Suprapubic skin (tissue), 4 donors: ENCODE measurements around the gene KCNH1. TPM values are rescaled to one million over a fixed set of nuclear protein-coding genes. Genes with fewer than 3 reads are reported as not detected.

Experiments used
- DNase-seq, 2 donors: peaks; one replicate each; pipeline ENCODE4 v3.0.0-alpha.2; 2019; ENCODE audit warnings: low spot score in 2 of 2
- H3K27ac ChIP-seq: fragments of 200-600 bp; sonication (generic); one replicate; pipeline ENCODE4 v1.5.1; 2019
- H3K27me3 ChIP-seq: fragments of 200-600 bp; sonication (generic); one replicate; pipeline ENCODE4 v1.5.1; 2019
- H3K36me3 ChIP-seq: fragments of 200-600 bp; sonication (generic); one replicate; pipeline ENCODE4 v1.5.1; 2019
- H3K4me1 ChIP-seq: fragments of 200-600 bp; sonication (generic); one replicate; pipeline ENCODE4 v1.5.1; 2019
- H3K4me3 ChIP-seq: fragments of 200-600 bp; sonication (generic); one replicate; pipeline ENCODE4 v1.5.1; 2019; ENCODE audit warnings: mild to moderate bottlenecking
- H3K9me3 ChIP-seq: fragments of 200-600 bp; sonication (generic); one replicate; pipeline ENCODE4 v1.5.1; 2019
- CTCF ChIP-seq, 2 donors: fragments of 200-600 bp in 1 of 2; fragments of 450-650 bp in 1 of 2; sonication (generic) in 1 of 2; IDR thresholded peaks; one replicate each; pipeline ENCODE4 v1.5.1; 2016 to 2019; ENCODE audit warnings: antibody characterized with exemption in 2 of 2, mild to moderate bottlenecking in 1 of 2, moderate library complexity in 1 of 2
- EP300 ChIP-seq: sonication (generic); formaldehyde crosslinking; IDR thresholded peaks from one replicate; pipeline ENCODE4 v1.6.1; 2017; ENCODE audit warnings: antibody characterized with exemption
- POLR2A ChIP-seq, 2 donors: fragments of 450-650 bp; IDR thresholded peaks; one replicate each; pipeline ENCODE4 v1.6.1; 2017; ENCODE audit warnings: antibody characterized with exemption in 2 of 2, mild to moderate bottlenecking in 2 of 2, moderate library complexity in 2 of 2
- POLR2AphosphoS5 ChIP-seq, 3 donors: sonication (generic); formaldehyde crosslinking; IDR thresholded peaks; one replicate each; pipeline ENCODE4 v1.6.1; 2017; ENCODE audit warnings: antibody characterized with exemption in 3 of 3
- WGBS: methylation state at CpG from one replicate; pipeline ENCODE4 v1.1.5; 2018; 5-methylcytosine and 5-hydroxymethylcytosine counted together
- total RNA-seq, 4 donors: library from RNA; depleted of rRNA; stranded (reverse); fragments of >200 nt; gene quantifications; one replicate each; pipeline ENCODE4 v1.1.0, GENCODE V29; 2016

KCNH1 gene
- total RNA-seq, 4 donors from 2014 or later = 1.1 TPM; not detected in 3

GRCh38 chr1:210769473-210769872 is 364.5 kb downstream of the KCNH1 start:
- H3K27ac ChIP-seq = no peak overlapping the region
- TF ChIP-seq POLR2A (IDR thresholded peaks at IDR 0.05) (no peak), POLR2AphosphoS5 (IDR thresholded peaks at IDR 0.05) (no peak), EP300 (no peak), CTCF (IDR thresholded peaks at IDR 0.05) (no peak)
- DNase-seq = no peak
- H3K27me3 ChIP-seq = no peaks in the 10 kb centered on the region
- H3K9me3 ChIP-seq = no peaks in the 10 kb centered on the region
- H3K4me3 ChIP-seq = no peak overlapping the region
- H3K4me1 ChIP-seq = no peaks in the 10 kb centered on the region
- 75% methylated on average over 4 of the region's 4 CpGs for WGBS
- no peaks in the 10 kb centered on the region for H3K36me3 ChIP-seq

GRCh38 chr1:210764536-210764935 is 369.4 kb downstream of the KCNH1 start:
- H3K4me3 ChIP-seq = no peak overlapping the region
- peaks cover 11% of the 10 kb centered on the region for H3K9me3 ChIP-seq
- no peaks in the 10 kb centered on the region for H3K4me1 ChIP-seq
- DNase-seq = no peak
- no peaks in the 10 kb centered on the region for H3K36me3 ChIP-seq
- TF ChIP-seq EP300 (no peak), POLR2AphosphoS5 (IDR thresholded peaks at IDR 0.05) (no peak), POLR2A (IDR thresholded peaks at IDR 0.05) (no peak), CTCF (IDR thresholded peaks at IDR 0.05) (no peak)
- H3K27me3 ChIP-seq = no peaks in the 10 kb centered on the region
- no peak overlapping the region for H3K27ac ChIP-seq
- WGBS = 38% methylated on average over 2 of the region's 2 CpGs

GRCh38 chr1:210758761-210759160 is 375.2 kb downstream of the KCNH1 start:
- TF ChIP-seq EP300 (no peak), POLR2AphosphoS5 (IDR thresholded peaks at IDR 0.05) (no peak), POLR2A (IDR thresholded peaks at IDR 0.05) (no peak), CTCF (IDR thresholded peaks at IDR 0.05) (no peak)
- Histone ChIP-seq H3K4me3 (no peak overlapping the region), H3K27ac (no peak overlapping the region), H3K36me3 (no peaks in the 10 kb centered on the region), H3K9me3 (peaks cover 11% of the 10 kb centered on the region), H3K4me1 (peaks cover 9% of the 10 kb centered on the region), H3K27me3 (no peaks in the 10 kb centered on the region)
- DNase-seq = no peak
- 82% methylated on average over 4 of the region's 4 CpGs for WGBS

GRCh38 chr1:210758261-210758660 is 375.7 kb downstream of the KCNH1 start:
- H3K36me3 ChIP-seq = no peaks in the 10 kb centered on the region
- peaks cover 9% of the 10 kb centered on the region for H3K4me1 ChIP-seq
- TF ChIP-seq EP300 = no peak
- TF ChIP-seq POLR2A (IDR thresholded peaks at IDR 0.05) = no peak
- TF ChIP-seq POLR2AphosphoS5 (IDR thresholded peaks at IDR 0.05) = no peak
- no peak for TF ChIP-seq CTCF (IDR thresholded peaks at IDR 0.05)
- H3K27me3 ChIP-seq = no peaks in the 10 kb centered on the region
- no peak overlapping the region for H3K4me3 ChIP-seq
- DNase-seq = no peak
- H3K27ac ChIP-seq = no peak overlapping the region
- 86% methylated on average over 1 of the region's 1 CpG for WGBS
- H3K9me3 ChIP-seq = peaks cover 11% of the 10 kb centered on the region

- H3K36me3 ChIP-seq = no peaks in the 10 kb centered on the region
- 60% methylated on average over 1 of the region's 1 CpG for WGBS
- no peak for TF ChIP-seq POLR2AphosphoS5 (IDR thresholded peaks at IDR 0.05)
- no peak for TF ChIP-seq EP300
- TF ChIP-seq POLR2A (IDR thresholded peaks at IDR 0.05) = no peak
- no peak for TF ChIP-seq CTCF (IDR thresholded peaks at IDR 0.05)
- peaks cover 11% of the 10 kb centered on the region for H3K9me3 ChIP-seq
- H3K4me3 ChIP-seq = no peak overlapping the region
- no peak for DNase-seq
- no peaks in the 10 kb centered on the region for H3K27me3 ChIP-seq
- peaks cover 9% of the 10 kb centered on the region for H3K4me1 ChIP-seq
- H3K27ac ChIP-seq = no peak overlapping the region
Observed at GRCh38 chr1:210757677-210758076, 376.3 kb downstream of the KCNH1 start.
